CD14-positive monocyte (primary cell): ENCODE measurements around the gene LCAT. TPM values are rescaled to one million over a fixed set of nuclear protein-coding genes. Genes with fewer than 3 reads are reported as not detected.
A peak's percentile ranks its signal among the peaks of the same experiment; 100 is the strongest.

ENCODE experiments used
- DNase-seq, 3 donors: peaks; one replicate each; pipeline ENCODE4 v3.0.0-alpha.2; 2011 to 2022
- H2AFZ ChIP-seq: 2 replicates; pipeline ENCODE4 v1.6.0; 2012; ENCODE audit warnings: mild to moderate bottlenecking, low read depth, low read length, inconsistent platforms; ENCODE audit not compliant: insufficient read depth, poor library complexity, severe bottlenecking
- H3K27ac ChIP-seq, 2 donors: 1 replicate in 1 of 2; 2 replicates in 1 of 2; pipeline ENCODE4 v1.5.1; 2012 to 2013; ENCODE audit warnings: low read length in 2 of 2, control low read depth in 1 of 2, inconsistent platforms in 1 of 2, low read depth in 1 of 2, mild to moderate bottlenecking in 1 of 2
- H3K27me3 ChIP-seq, 2 donors: one replicate each; pipeline versions ENCODE4 v1.6.0 to v1.6.1; 2011 to 2013; ENCODE audit warnings: low read length in 2 of 2; ENCODE audit not compliant: control insufficient read depth in 2 of 2, insufficient read depth in 2 of 2
- H3K36me3 ChIP-seq, 2 donors: replicated peaks in 1 of 2; 1 replicate in 1 of 2; 2 replicates in 1 of 2; pipeline versions ENCODE4 v1.5.1 to v1.6.1; 2012 to 2013; ENCODE audit warnings: low read length in 2 of 2, control low read depth in 1 of 2, inconsistent platforms in 1 of 2, mild to moderate bottlenecking in 1 of 2; ENCODE audit not compliant: insufficient read depth in 2 of 2, control insufficient read depth in 1 of 2
- H3K4me1 ChIP-seq, 2 donors: 1 replicate in 1 of 2; 2 replicates in 1 of 2; pipeline versions ENCODE4 v1.5.1 to v1.6.1; 2012 to 2013; ENCODE audit warnings: low read length in 2 of 2, control low read depth in 1 of 2, inconsistent platforms in 1 of 2, mild to moderate bottlenecking in 1 of 2, moderate library complexity in 1 of 2; ENCODE audit not compliant: insufficient read depth in 2 of 2, control insufficient read depth in 1 of 2
- H3K4me2 ChIP-seq: replicated peaks from 2 replicates; pipeline ENCODE3; 2012; ENCODE audit warnings: low read length, moderate library complexity, mild to moderate bottlenecking; ENCODE audit not compliant: poor library complexity, severe bottlenecking; ENCODE audit errors: extremely low read depth
- H3K4me3 ChIP-seq, 3 experiments: fragments of 200-600 bp in 1 of 3; sonication (generic) in 1 of 3; replicated peaks in 1 of 3; 1 replicate in 2 of 3; 2 replicates in 1 of 3; pipeline ENCODE4 v1.5.1; 2011 to 2013; ENCODE audit warnings: low read length in 3 of 3, mild to moderate bottlenecking in 3 of 3, control low read depth in 2 of 3, low read depth in 2 of 3, inconsistent platforms in 1 of 3, moderate library complexity in 1 of 3
- H3K79me2 ChIP-seq: 2 replicates; pipeline ENCODE4 v1.6.0; 2012; ENCODE audit warnings: mild to moderate bottlenecking, control low read depth, inconsistent platforms, low read length, moderate library complexity; ENCODE audit not compliant: insufficient read depth
- H3K9ac ChIP-seq: 2 replicates; pipeline ENCODE4 v1.6.0; 2017; ENCODE audit warnings: low read length, mild to moderate bottlenecking; ENCODE audit not compliant: insufficient read depth, poor library complexity, severe bottlenecking
- H3K9me3 ChIP-seq, 2 donors: replicated peaks in 1 of 2; 1 replicate in 1 of 2; 2 replicates in 1 of 2; pipeline versions ENCODE4 v1.5.1 to v1.6.1; 2012 to 2013; ENCODE audit warnings: low read length in 2 of 2, control low read depth in 1 of 2; ENCODE audit not compliant: control insufficient read depth in 1 of 2, insufficient read depth in 1 of 2
- H4K20me1 ChIP-seq: 2 replicates; pipeline ENCODE4 v1.6.0; 2012; ENCODE audit warnings: mild to moderate bottlenecking, low read length, control low read depth, moderate library complexity; ENCODE audit not compliant: insufficient read depth
- H3K27ac Mint-ChIP-seq, 7 donors: one replicate each; pipeline ENCODE4 v1.8.0; 2020; ENCODE audit warnings: mild to moderate bottlenecking in 7 of 7, mixed read lengths in 7 of 7, moderate library complexity in 6 of 7, inconsistent platforms in 2 of 7
- H3K27me3 Mint-ChIP-seq, 3 donors: one replicate each; pipeline ENCODE4 v1.8.0; 2021 to 2022; ENCODE audit warnings: low read depth in 3 of 3, mild to moderate bottlenecking in 3 of 3, mixed read lengths in 3 of 3, moderate library complexity in 3 of 3, inconsistent platforms in 1 of 3
- H3K36me3 Mint-ChIP-seq, 2 donors: one replicate each; pipeline ENCODE4 v1.8.0; 2020; ENCODE audit warnings: mixed read lengths in 2 of 2, inconsistent platforms in 1 of 2, mild to moderate bottlenecking in 1 of 2
- H3K4me1 Mint-ChIP-seq: one replicate; pipeline ENCODE4 v1.8.0; 2020; ENCODE audit warnings: mild to moderate bottlenecking, mixed read lengths
- H3K4me3 Mint-ChIP-seq, 2 donors: one replicate each; pipeline ENCODE4 v1.8.0; 2020; ENCODE audit warnings: mild to moderate bottlenecking in 2 of 2, mixed read lengths in 2 of 2, moderate library complexity in 1 of 2
- H3K9me3 Mint-ChIP-seq, 7 donors: one replicate each; pipeline ENCODE4 v1.8.0; 2020 to 2022; ENCODE audit warnings: mixed read lengths in 7 of 7, mild to moderate bottlenecking in 6 of 7, moderate library complexity in 6 of 7, inconsistent platforms in 2 of 7
- CTCF ChIP-seq: fragments of 200-600 bp; IDR thresholded peaks from one replicate; pipeline ENCODE4 v1.8.0; 2022; ENCODE audit warnings: antibody characterized with exemption, mild to moderate bottlenecking
- WGBS: methylation state at CpG from one replicate; pipeline ENCODE4 v1.1.5; 2013; ENCODE audit warnings: missing lambda C conversion rate; ENCODE audit not compliant: insufficient coverage; 5-methylcytosine and 5-hydroxymethylcytosine counted together
- intact Hi-C, 2 donors: fragments of 100-400 bp; cut with micrococcal nuclease; formaldehyde crosslinking; loops; one replicate each; pipeline versions ENCODE4 v1.15.0 to v1.15.1; 2023
- polyA plus RNA-seq, 3 donors: library from polyadenylated mRNA; depleted of rRNA in 1 of 3; unstranded in 2 of 3; stranded (reverse) in 1 of 3; fragments of 300-500 nt in 2 of 3; fragments of >200 nt in 1 of 3; fragmentation: Illumina TruSeq in 2 of 3; gene quantifications; 1 replicate in 2 of 3; 2 replicates in 1 of 3; pipeline ENCODE4 v1.2.3, GENCODE V29; 2012 to 2021

Gene LCAT
- polyA plus RNA-seq, 3 donors = 0.17 to 16.2 TPM; not detected in 1

- no peak for TF ChIP-seq CTCF
- no peaks in the 10 kb centered on the region for H3K27me3 ChIP-seq
- intact Hi-C loops = no loop called here
- peaks cover 5 to 6% (median 6%) of the 10 kb centered on the region in 3 donors for H3K27me3 Mint-ChIP-seq
- H3K4me3 ChIP-seq = peak within 1 kb of the TSS; percentile 83 to 91 (median 91)
- H2AFZ ChIP-seq = peak within 1 kb of the TSS; percentile 93
- no peaks in the 10 kb centered on the region for H3K9me3 Mint-ChIP-seq
- peaks cover 0 to 3% of the 10 kb centered on the region in 2 donors for H3K36me3 ChIP-seq
- peaks cover 42% of the 10 kb centered on the region for H4K20me1 ChIP-seq
- H3K27ac ChIP-seq = peak within 1 kb of the TSS in 1 of 2 donors; percentile 63
- peak within 1 kb of the TSS; percentile 61 to 89 (median 78) for H3K27ac Mint-ChIP-seq
- H3K4me2 ChIP-seq = peak within 1 kb of the TSS; percentile 90
- under 1% methylated on average over 71 of the region's 78 CpGs for WGBS
- H3K36me3 Mint-ChIP-seq = peaks cover 0 to 11% of the 10 kb centered on the region in 2 donors
- H3K79me2 ChIP-seq = peaks cover 23% of the 10 kb centered on the region
- peak within 1 kb of the TSS; percentile 98 to 99 for H3K4me3 Mint-ChIP-seq
- no peaks in the 10 kb centered on the region for H3K9me3 ChIP-seq
- H3K4me1 ChIP-seq = peaks cover 18 to 24% of the 10 kb centered on the region in 2 donors
- H3K4me1 Mint-ChIP-seq = peaks cover 26% of the 10 kb centered on the region
- peak within 1 kb of the TSS; percentile 79 for H3K9ac ChIP-seq
- DNase-seq = peak in 2 of 3 donors; percentile 14 to 34
These were observed 24.7 kb upstream of the LCAT start, which contains the start of gene SLC12A4 for GRCh38 chr16:67968400-67969253. SLC12A4 (minus strand) TSS chr16:67968637; CDS start chr16:67968553, 84 bp downstream.

- Histone ChIP-seq H3K79me2 (peaks cover 23% of the 10 kb centered on the region), H3K36me3 (peaks cover 0 to 10% of the 10 kb centered on the region in 2 donors)
- intact Hi-C loops = no loop called here
These were observed 24.1 kb upstream of the LCAT start for GRCh38 chr16:67967958-67968399.

More at GRCh38 chr16:67967958-67968399, 24.1 kb upstream of the LCAT start:
- Histone ChIP-seq H3K9me3 (no peaks in the 10 kb centered on the region), H2AFZ (peak overlapping the region; percentile 93), H3K4me3 (peak overlapping the region; percentile 83 to 91 (median 91)), H3K27ac (peak overlapping the region in 1 of 2 donors; percentile 63), H4K20me1 (peaks cover 47% of the 10 kb centered on the region), H3K4me1 (peaks cover 18 to 24% of the 10 kb centered on the region in 2 donors), H3K9ac (peak overlapping the region; percentile 79), H3K4me2 (peak overlapping the region; percentile 90), H3K27me3 (no peaks in the 10 kb centered on the region)
- Mint-ChIP-seq H3K9me3 (no peaks in the 10 kb centered on the region), H3K4me3 (peak overlapping the region; percentile 98 to 99), H3K36me3 (peaks cover 3 to 13% of the 10 kb centered on the region in 2 donors), H3K27ac (peak overlapping the region; percentile 61 to 89 (median 78)), H3K27me3 (peaks cover 2 to 6% (median 6%) of the 10 kb centered on the region in 3 donors), H3K4me1 (peaks cover 26% of the 10 kb centered on the region)
- no peak for TF ChIP-seq CTCF
- under 1% methylated on average over 42 of the region's 45 CpGs for WGBS
- peak in 2 of 3 donors; percentile 32 to 39 for DNase-seq
